DOHH2 (cell line): ENCODE measurements around the gene HLCS.

Source experiments
- H3F3A ChIP-seq: fragments of 200-600 bp; sonication (generic), shearing (Covaris generic); 2 replicates; pipeline ENCODE4 v1.6.0; 2016; ENCODE audit warnings: antibody characterized with exemption, mild to moderate bottlenecking; ENCODE audit not compliant: control insufficient read depth, insufficient read depth
- H3K27ac ChIP-seq: fragments of 200-600 bp; sonication (generic); 2 replicates; pipeline ENCODE4 v1.5.1; 2014; ENCODE audit warnings: low read depth, mild to moderate bottlenecking, low read length, moderate library complexity
- H3K27me3 ChIP-seq: fragments of 200-600 bp; sonication (generic); 2 replicates; pipeline ENCODE4 v1.6.1; 2014; ENCODE audit warnings: mild to moderate bottlenecking, low read length, mixed read lengths; ENCODE audit not compliant: control insufficient read depth
- H3K36me3 ChIP-seq: fragments of 200-600 bp; sonication (generic); 2 replicates; pipeline ENCODE4 v1.6.1; 2014; ENCODE audit warnings: mild to moderate bottlenecking, low read length, moderate library complexity, mixed read lengths; ENCODE audit not compliant: control insufficient read depth
- H3K4me1 ChIP-seq: fragments of 200-600 bp; sonication (generic); 2 replicates; pipeline ENCODE4 v1.6.1; 2014; ENCODE audit warnings: mild to moderate bottlenecking, low read length, mixed read lengths; ENCODE audit not compliant: control insufficient read depth
- H3K4me2 ChIP-seq: fragments of 200-600 bp; sonication (generic); 2 replicates; pipeline ENCODE4 v1.6.0; 2014; ENCODE audit warnings: mild to moderate bottlenecking, low read length, moderate library complexity
- H3K4me3 ChIP-seq: fragments of 200-600 bp; sonication (generic); 2 replicates; pipeline ENCODE4 v1.5.1; 2014; ENCODE audit warnings: mild to moderate bottlenecking, low read length, mixed read lengths
- H3K79me2 ChIP-seq: fragments of 200-600 bp; sonication (generic); 2 replicates; pipeline ENCODE4 v1.6.1; 2014; ENCODE audit warnings: mild to moderate bottlenecking, low read length, mixed read lengths; ENCODE audit not compliant: control insufficient read depth
- H3K9me2 ChIP-seq: fragments of 200-600 bp; sonication (generic); replicated peaks from 2 replicates; pipeline ENCODE4 v1.6.1; 2014; ENCODE audit warnings: mild to moderate bottlenecking, low read length, mixed read lengths; ENCODE audit not compliant: control insufficient read depth
- H3K9me3 ChIP-seq: fragments of 200-600 bp; sonication (generic); 2 replicates; pipeline ENCODE4 v1.6.1; 2014; ENCODE audit warnings: antibody characterized with exemption, low read length, mixed read lengths; ENCODE audit not compliant: control insufficient read depth, insufficient read depth
- H4K20me1 ChIP-seq: fragments of 200-600 bp; sonication (generic); 2 replicates; pipeline ENCODE4 v1.6.0; 2014; ENCODE audit warnings: low read depth, mild to moderate bottlenecking, antibody characterized with exemption, low read length, moderate library complexity; ENCODE audit not compliant: control insufficient read depth, insufficient read depth
- EZH2phosphoT487 ChIP-seq: fragments of 200-600 bp; sonication (generic); IDR thresholded peaks from 2 replicates; pipeline ENCODE4 v1.6.1; 2017; ENCODE audit warnings: borderline replicate concordance, mild to moderate bottlenecking, antibody characterized with exemption, low read length, moderate library complexity, mixed read lengths
- TF ChIP-seq, protein P1 (sequence below): fragments of 200-600 bp; sonication (generic); IDR thresholded peaks from one replicate; pipeline ENCODE4 v1.5.1; 2014; ENCODE audit warnings: antibody characterized with exemption, mild to moderate bottlenecking, low read depth, low read length; ENCODE audit not compliant: poor library complexity, severe bottlenecking

Gene HLCS

DNA sequence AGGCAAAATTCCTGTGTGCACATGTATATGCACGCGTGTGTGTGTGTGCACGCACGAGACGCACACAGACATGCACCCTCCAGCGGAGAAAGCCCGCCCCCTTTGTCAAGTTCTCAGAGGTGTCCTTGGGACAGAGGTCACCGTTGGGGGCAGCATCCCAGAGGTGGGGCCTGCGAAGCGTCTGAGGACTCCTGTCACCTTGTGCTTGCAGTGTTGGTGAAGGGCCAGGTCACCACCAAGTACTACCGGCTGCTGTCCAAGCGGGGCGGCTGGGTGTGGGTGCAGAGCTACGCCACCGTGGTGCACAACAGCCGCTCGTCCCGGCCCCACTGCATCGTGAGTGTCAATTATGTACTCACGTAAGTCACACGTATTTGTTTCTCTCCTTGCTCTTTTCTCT, 225.0 kb downstream of the HLCS start:
- no peaks in the 10 kb centered on the region for H3K9me2 ChIP-seq

DNA sequence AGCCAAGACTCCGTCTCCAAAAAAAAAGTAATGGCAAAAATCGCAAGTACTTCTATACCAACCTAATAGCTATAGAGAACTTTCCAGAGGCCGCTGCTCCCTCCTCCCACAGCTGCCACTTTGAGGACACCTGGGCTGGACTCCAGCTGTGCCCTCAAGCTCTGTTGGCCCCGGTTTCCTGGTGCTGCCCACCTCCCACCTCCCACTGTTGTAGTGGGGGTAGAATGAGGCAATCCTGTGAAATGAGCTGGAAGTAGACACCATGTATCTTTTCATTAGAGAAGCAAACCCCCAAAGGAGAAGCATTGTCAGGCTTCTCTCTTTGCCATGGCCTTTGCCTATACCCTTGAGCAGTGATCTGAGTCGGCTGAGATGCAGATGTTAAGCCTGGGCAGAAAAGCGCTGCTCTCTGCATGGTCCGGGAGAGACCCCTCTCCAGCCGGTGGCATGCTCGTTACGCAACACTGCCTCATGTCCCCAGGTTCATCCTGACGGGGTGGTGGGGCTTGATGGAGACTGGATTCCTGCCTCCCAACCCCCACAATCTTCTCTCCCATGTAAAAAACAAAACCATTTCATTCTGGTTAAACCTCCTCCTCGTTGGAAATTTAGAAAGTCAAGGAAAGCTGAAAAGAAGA, 227.9 kb downstream of the HLCS start:
- no peak overlapping the region for H3K27ac ChIP-seq
- H3K4me2 ChIP-seq: no peak overlapping the region
- no peaks in the 10 kb centered on the region for H3F3A ChIP-seq
- no peaks in the 10 kb centered on the region for H3K9me3 ChIP-seq
- H3K9me2 ChIP-seq: no peaks in the 10 kb centered on the region
- H3K27me3 ChIP-seq: no peaks in the 10 kb centered on the region
- H3K79me2 ChIP-seq: no peaks in the 10 kb centered on the region
- TF ChIP-seq EZH2phosphoT487: no peak
- TF ChIP-seq, protein P1, sequence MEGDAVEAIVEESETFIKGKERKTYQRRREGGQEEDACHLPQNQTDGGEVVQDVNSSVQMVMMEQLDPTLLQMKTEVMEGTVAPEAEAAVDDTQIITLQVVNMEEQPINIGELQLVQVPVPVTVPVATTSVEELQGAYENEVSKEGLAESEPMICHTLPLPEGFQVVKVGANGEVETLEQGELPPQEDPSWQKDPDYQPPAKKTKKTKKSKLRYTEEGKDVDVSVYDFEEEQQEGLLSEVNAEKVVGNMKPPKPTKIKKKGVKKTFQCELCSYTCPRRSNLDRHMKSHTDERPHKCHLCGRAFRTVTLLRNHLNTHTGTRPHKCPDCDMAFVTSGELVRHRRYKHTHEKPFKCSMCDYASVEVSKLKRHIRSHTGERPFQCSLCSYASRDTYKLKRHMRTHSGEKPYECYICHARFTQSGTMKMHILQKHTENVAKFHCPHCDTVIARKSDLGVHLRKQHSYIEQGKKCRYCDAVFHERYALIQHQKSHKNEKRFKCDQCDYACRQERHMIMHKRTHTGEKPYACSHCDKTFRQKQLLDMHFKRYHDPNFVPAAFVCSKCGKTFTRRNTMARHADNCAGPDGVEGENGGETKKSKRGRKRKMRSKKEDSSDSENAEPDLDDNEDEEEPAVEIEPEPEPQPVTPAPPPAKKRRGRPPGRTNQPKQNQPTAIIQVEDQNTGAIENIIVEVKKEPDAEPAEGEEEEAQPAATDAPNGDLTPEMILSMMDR: no peak
- H3K36me3 ChIP-seq: no peaks in the 10 kb centered on the region
- H3K4me1 ChIP-seq: no peaks in the 10 kb centered on the region
- H3K4me3 ChIP-seq: no peak overlapping the region
- no peaks in the 10 kb centered on the region for H4K20me1 ChIP-seq

More for the DNA sequence above, 225.0 kb downstream of the HLCS start:
- no peaks in the 10 kb centered on the region for H3K4me1 ChIP-seq
- no peaks in the 10 kb centered on the region for H4K20me1 ChIP-seq
- no peaks in the 10 kb centered on the region for H3K27me3 ChIP-seq
- no peaks in the 10 kb centered on the region for H3K79me2 ChIP-seq
- H3K27ac ChIP-seq: no peak overlapping the region
- no peak overlapping the region for H3K4me3 ChIP-seq
- H3K4me2 ChIP-seq: no peak overlapping the region
- TF ChIP-seq, protein P1: no peak
- no peak for TF ChIP-seq EZH2phosphoT487
- H3K9me3 ChIP-seq: no peaks in the 10 kb centered on the region
- no peaks in the 10 kb centered on the region for H3F3A ChIP-seq
- no peaks in the 10 kb centered on the region for H3K36me3 ChIP-seq

DNA sequence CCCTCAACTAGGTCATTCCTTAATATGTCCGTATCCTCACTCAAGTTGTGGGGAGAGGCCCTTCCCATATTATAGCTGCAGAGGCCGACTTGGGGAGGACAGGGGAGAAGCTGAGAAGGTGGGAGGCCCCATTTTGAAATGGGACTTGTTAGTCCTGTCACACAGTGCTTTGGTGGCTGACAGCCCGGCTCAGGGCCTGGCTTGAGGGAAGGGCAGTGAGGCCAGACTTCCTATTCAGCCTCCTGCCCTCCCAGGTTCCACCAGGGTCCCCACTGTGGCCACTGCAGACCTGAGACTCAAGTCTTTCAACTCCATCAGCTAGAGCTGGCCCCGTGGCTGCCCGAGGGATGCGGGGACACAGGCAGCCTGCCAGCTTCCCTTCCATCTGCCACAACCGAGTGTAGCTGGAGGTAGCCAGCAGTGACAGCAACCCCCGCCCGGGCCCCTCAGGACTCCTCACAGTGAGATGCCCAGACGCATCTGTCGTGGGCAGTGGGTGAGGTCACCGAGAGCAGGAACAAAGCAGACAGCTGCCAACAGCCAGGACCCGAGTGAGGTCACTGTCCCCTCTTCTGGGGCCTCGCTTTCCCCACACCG, 230.6 kb downstream of the HLCS start:
- TF ChIP-seq EZH2phosphoT487: no peak
- TF ChIP-seq, protein P1: no peak
- Histone ChIP-seq H3F3A (no peaks in the 10 kb centered on the region), H3K4me2 (no peak overlapping the region), H3K4me1 (no peaks in the 10 kb centered on the region), H3K4me3 (no peak overlapping the region), H3K9me2 (no peaks in the 10 kb centered on the region), H3K27ac (no peak overlapping the region), H3K27me3 (no peaks in the 10 kb centered on the region), H4K20me1 (no peaks in the 10 kb centered on the region), H3K36me3 (no peaks in the 10 kb centered on the region), H3K9me3 (no peaks in the 10 kb centered on the region), H3K79me2 (no peaks in the 10 kb centered on the region)
